ENCODE results near the gene PIK3R6.

Gene PIK3R6

GRCh38 chr17:8855477-8856204 is 11.8 kb downstream of the PIK3R6 start:
- peak in 3 of 58 donors; percentile 5 to 45 (median 36) for DNase-seq

- no peak for DNase-seq
Measured at GRCh38 chr17:8851600-8851999, 15.9 kb downstream of the PIK3R6 start.

DNA sequence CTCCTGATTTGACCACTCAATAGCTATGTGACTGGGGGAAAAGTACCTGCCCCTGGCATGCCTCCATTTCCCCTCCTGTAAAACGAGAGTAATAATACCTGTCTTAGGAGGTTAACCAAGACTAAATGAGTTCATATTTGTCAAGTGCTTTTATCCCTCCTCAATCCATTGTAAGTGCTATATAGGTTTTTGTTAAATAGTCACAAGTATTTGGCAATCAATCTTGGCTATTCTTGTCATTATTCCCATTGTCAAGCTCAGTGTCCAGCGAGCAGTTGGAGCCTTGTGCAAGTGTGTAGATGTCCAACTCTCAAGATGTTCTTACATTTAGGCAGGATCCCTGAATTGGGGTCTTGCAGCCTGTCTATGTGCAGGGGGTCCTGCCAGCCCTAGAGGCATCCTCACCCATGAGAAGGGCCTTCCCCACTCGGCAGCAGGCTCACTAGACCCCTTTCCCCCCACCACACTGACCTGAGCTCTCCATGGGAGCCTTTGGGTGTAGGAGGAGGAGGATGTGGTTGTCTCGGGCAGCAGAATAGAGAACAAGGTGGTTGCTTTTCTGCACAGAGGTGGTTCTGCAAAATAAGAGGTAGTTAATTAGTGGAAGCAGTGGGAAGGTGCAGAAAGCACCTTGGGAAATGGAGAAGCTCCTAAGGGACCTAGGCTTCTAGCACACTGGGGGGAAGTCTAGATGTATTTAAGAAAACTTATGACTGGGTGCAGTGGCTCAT is 18.0 kb downstream of the PIK3R6 start:
- no peak for DNase-seq

DNA sequence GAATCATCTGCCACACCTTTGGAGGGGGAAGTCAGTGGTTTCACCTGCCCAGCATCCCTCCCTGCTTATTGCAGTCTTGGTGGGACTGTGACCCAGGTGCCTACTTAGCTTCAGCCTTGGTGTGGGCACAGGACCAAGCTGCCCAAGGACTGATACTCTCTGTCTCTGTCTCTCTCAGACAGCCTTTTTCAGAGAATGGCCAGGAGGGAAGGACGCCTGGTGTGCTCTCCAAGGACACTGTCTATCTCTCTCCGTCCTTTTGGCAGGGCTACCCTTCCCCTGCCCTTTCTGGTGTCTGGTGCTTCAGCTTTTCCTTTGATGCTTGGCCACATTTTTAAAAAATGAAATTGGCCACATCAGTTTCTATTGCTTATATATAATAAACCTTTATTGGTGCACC is 19.6 kb downstream of the PIK3R6 start:
- no peak for DNase-seq

DNA sequence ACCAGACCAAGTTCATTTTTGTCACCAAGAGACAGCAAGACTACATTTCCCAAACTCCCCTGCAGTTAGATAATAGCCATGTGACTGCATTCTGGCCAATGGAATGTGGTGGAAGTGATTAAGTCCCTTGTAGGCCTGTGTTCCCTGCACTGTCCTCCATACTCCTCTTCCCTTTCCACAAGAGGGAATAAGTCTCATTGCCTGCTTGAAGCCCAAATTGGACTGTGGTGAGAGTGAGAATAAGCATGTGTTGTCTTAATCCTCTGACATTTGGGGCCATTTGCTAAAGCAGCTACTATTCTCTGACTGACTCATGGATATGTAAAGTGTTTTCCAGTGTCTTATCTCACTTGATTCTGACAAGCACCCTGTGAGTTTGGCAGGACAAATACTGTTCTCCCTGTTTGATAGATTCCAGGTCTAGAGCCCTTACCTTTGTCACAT is 20.7 kb downstream of the PIK3R6 start:
- DNase-seq = peak in 2 of 58 donors; percentile 10 to 19

DNA sequence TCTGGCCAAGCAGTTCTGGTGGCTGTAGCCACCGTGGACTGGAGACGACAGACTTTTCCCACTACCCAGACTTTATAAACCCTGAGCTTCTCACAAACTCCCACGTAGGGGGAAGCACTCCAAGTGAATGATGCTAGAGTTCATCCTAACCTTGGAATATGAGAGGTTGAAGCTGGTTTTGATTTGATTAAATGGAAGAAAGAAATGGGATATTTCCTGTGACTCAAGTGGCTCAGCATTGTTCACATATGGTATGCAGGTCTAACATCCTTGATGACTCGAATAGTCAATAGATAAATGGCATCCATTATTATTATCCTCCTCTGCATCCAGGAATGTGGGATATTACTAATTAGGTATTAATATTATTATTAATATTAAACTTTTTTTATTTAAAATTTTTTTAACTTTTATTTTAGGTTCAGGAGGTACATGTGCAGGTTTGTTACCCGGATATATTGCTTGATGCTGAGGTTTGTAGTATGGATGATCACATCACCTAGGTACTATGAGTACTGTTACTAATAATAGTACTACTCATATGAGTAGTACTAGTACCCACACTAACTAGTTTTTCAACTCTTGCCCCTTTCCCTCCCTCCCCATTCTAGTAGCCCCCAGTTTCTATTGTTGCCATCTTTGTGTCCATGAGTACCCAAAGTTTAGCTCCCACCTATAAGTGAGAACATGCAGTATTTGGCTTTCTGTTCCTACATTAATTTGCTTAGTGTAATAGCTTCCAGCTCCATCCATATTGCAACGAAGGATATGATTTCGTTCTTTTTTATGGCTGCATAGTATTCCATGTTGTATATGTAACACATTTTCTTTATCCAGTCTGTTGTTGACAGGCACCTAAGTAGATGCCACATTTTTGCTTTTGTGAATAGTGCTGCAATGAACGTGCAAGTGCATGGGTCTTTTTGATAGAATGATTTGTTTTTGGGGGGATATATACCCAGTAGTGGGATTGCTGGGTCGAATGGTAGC is 22.9 kb downstream of the PIK3R6 start:
- no peak for DNase-seq

DNA sequence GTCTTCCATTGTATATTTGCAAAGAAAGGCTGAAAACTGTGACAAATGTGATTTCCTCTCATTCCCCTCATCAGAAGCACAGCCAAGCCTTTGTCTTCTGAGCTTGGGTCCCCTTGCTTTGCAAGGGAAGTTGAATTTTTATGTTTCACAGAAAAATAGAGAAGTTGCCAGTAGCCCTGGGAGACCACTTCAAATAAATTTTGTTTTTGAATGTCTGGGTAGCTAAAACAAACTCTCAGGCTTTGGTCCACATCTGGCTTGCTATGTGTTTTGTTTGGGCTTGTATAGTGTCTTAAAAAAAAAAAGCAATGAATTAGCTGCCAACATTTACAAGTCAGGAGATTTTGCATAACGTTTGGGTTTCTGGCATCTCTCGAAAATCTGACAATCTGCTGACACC is 24.1 kb downstream of the PIK3R6 start:
- DNase-seq = no peak

DNA sequence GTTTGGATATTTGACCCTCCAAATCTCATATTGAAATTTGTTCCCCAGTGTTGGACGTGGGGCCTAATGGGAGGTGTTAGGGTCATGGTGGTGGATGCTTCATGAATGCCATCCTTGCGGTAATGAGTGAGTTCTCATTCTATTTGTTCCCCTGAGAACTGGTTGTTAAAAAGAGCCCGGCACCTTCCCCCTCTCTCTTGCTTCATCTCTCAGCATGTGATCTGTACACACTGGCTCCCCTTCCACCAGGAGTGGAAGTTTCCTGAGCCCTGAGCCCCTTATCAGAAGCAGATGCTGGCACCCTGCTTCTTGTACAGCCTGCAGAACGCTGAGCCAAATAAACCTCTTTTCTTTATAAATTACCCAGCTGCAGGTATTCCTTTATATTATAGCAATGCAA is 25.6 kb downstream of the PIK3R6 start:
- no peak for DNase-seq

- no peak for DNase-seq
Measured at GRCh38 chr17:8839410-8839935, 28.0 kb downstream of the PIK3R6 start.

GRCh38 chr17:8838551-8839095 is 28.9 kb downstream of the PIK3R6 start:
- no peak for DNase-seq

GRCh38 chr17:8837563-8838075 is 29.9 kb downstream of the PIK3R6 start:
- no peak for DNase-seq

DNA sequence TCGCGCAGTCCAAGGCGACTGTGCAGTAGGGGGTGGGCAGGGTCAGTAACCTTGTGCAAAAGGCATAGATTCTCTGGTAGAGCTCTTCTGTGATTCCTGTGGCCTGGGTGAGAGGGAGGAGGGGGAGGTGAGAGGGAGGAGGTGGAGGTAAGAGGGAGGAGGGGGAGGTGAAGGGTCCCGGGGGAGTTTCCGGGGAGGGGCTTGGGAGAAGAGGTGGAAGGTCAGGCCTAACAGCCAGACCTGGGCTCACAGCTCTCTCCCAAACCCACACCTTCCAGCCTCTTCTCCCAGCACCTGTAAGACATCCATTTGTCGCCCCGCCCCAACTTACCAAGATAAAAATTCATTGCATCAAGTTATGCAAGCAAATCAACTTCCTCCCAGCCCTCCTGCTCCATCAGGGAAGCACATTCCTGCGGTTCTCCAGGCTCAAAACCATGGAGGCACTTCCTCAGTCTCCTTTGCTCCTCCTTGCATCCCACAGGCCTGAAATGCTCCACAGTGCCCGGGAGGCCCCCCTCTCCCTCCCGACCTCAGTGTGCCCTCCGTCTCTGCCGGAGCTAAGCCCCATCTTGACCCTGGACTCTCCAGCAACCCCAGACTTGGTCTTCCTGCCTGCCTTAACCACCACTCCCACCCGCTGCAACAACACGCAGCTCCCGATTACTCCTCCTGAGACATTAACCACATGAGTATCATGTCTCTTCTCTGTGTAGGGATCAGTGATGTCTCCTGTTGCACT is 30.5 kb downstream of the PIK3R6 start:
- DNase-seq = no peak

- no peak for DNase-seq
Measured at GRCh38 chr17:8835631-8836364, 31.7 kb downstream of the PIK3R6 start.

GRCh38 chr17:8835106-8835505 is 32.4 kb downstream of the PIK3R6 start:
- no peak for DNase-seq

GRCh38 chr17:8832711-8833352 is 34.6 kb downstream of the PIK3R6 start:
- DNase-seq = no peak

GRCh38 chr17:8831234-8831849 is 36.1 kb downstream of the PIK3R6 start:
- DNase-seq = no peak

- DNase-seq = no peak
Measured at GRCh38 chr17:8830141-8830540, 37.3 kb downstream of the PIK3R6 start.
